WERI-Rb-1 (cell line): ENCODE results near the gene CERCAM.
"Not testable (repeated sequence)": the region's sequence is repeated elsewhere in the genome, so short reads cannot be mapped to it uniquely, and the experiment has no call there.

Experiments
- DNase-seq: peaks from one replicate; pipeline ENCODE4 v3.0.0-alpha.2; 2020
- H3K27ac ChIP-seq: fragments of 250-450 bp; sonication (Bioruptor Pico); 2 replicates; pipeline ENCODE4 v1.5.1; 2020; ENCODE audit warnings: mild to moderate bottlenecking, moderate library complexity
- H3K27me3 ChIP-seq: fragments of 250-450 bp; sonication (Bioruptor Pico); 2 replicates; pipeline ENCODE4 v1.5.1; 2021; ENCODE audit warnings: mild to moderate bottlenecking, low read depth, moderate library complexity; ENCODE audit not compliant: insufficient read depth, severe bottlenecking
- H3K36me3 ChIP-seq: fragments of 250-450 bp; sonication (Bioruptor Pico); 2 replicates; pipeline ENCODE4 v1.5.1; 2020; ENCODE audit warnings: mild to moderate bottlenecking, moderate library complexity
- H3K4me3 ChIP-seq: 2 replicates; pipeline ENCODE4 v1.5.1; 2011; ENCODE audit warnings: low read depth, mild to moderate bottlenecking, control low read depth, low read length
- H3K9me3 ChIP-seq: fragments of 250-450 bp; sonication (Bioruptor Pico); 2 replicates; pipeline ENCODE4 v1.5.1; 2021; ENCODE audit warnings: mild to moderate bottlenecking, moderate library complexity; ENCODE audit not compliant: severe bottlenecking
- TF ChIP-seq, protein P1 (sequence below): IDR thresholded peaks from 2 replicates; pipeline ENCODE4 v1.5.1; 2011; ENCODE audit warnings: low read depth, mild to moderate bottlenecking, control low read depth, inconsistent platforms, low read length

The CERCAM gene

DNA sequence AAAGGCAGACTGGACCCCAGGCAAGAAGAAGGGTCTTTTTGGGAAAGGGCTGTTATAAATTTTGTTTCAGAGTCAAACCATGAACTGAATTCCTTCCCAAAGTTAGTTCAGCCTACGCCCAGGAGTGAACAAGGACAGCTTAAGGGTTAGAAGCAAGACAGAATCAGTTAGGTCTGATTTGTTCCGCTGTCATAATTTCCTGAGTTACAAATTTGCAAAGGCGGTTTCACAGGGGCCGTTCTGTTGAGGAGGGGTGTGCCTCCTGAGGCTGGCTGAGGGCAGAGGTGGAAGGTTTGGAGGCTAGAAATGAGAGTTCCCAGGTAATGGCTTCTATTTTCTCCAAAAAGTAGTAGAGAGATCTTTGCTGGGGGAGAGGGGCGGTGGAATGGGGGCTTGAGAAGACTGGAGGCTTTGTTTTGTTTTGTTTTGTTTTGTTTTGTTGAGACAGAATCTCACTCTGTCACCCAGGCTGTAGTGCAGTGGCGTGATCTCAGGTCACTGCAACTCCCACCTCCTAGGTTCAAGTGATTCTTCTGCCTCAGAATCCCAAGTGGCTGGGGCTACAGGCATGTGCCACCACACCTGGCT is 4.1 kb upstream of the CERCAM start:
- no peak overlapping the region for H3K27ac ChIP-seq
- no peak for DNase-seq

DNA sequence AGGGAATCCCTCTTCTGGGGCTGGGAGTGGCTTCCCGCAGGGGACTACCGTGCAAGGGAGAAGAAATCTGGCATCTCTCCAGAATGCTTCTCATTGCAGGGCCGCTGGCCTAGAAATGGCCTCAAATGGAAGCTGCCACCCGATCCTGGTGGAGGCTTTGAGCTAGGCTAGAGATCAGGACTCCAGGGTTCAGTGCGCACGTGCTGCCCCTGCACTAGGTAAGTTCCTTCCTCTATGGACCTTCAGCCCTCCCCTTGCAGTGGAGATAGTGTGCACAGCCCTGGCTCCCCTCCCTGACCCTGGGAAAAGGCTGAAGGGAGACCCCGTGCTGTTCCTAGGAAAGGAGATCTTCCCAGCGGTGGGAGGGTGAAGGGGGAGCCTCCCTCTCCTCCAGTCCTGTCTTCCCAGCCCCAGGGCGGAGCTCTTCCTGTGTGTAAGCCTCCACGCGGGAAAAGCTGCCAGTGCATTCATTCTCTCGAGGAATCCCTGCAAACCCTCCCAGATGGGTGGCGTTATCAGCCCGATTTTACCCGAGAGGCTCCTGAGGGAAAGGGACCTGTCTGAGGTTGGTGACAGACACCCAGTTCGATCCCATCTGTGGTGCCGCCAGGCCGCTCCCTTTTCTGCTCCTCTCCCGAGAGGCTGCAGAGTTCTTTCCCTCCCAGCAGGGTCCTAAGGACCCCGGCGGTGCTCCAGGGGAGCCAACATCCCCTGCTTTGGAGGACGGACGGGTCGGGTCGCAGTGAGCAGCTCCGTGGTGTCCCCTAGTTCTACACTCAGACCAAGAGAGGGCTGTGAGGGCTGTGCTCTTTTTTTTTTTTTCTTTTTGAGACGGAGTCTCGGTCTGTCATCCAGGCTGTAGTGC is 1.4 kb upstream of the CERCAM start:
- TF ChIP-seq, protein P1, sequence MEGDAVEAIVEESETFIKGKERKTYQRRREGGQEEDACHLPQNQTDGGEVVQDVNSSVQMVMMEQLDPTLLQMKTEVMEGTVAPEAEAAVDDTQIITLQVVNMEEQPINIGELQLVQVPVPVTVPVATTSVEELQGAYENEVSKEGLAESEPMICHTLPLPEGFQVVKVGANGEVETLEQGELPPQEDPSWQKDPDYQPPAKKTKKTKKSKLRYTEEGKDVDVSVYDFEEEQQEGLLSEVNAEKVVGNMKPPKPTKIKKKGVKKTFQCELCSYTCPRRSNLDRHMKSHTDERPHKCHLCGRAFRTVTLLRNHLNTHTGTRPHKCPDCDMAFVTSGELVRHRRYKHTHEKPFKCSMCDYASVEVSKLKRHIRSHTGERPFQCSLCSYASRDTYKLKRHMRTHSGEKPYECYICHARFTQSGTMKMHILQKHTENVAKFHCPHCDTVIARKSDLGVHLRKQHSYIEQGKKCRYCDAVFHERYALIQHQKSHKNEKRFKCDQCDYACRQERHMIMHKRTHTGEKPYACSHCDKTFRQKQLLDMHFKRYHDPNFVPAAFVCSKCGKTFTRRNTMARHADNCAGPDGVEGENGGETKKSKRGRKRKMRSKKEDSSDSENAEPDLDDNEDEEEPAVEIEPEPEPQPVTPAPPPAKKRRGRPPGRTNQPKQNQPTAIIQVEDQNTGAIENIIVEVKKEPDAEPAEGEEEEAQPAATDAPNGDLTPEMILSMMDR = no peak
- H3K36me3 ChIP-seq = peaks cover 7% of the 10 kb centered on the region; the same call in 1 of the 2 replicates
- H3K27me3 ChIP-seq = no peaks in the 10 kb centered on the region
- H3K9me3 ChIP-seq = no peaks in the 10 kb centered on the region
- H3K27ac ChIP-seq = no peak overlapping the region
- peak overlapping the region; percentile 85 for H3K4me3 ChIP-seq
- DNase-seq = peak; percentile 56

More for the DNA sequence above, 4.1 kb upstream of the CERCAM start:
- H3K27me3 ChIP-seq = no peaks in the 10 kb centered on the region
- no peaks in the 10 kb centered on the region for H3K9me3 ChIP-seq
- H3K36me3 ChIP-seq = no peaks in the 10 kb centered on the region
- H3K4me3 ChIP-seq = no peak overlapping the region
- TF ChIP-seq, protein P1 = no peak

DNA sequence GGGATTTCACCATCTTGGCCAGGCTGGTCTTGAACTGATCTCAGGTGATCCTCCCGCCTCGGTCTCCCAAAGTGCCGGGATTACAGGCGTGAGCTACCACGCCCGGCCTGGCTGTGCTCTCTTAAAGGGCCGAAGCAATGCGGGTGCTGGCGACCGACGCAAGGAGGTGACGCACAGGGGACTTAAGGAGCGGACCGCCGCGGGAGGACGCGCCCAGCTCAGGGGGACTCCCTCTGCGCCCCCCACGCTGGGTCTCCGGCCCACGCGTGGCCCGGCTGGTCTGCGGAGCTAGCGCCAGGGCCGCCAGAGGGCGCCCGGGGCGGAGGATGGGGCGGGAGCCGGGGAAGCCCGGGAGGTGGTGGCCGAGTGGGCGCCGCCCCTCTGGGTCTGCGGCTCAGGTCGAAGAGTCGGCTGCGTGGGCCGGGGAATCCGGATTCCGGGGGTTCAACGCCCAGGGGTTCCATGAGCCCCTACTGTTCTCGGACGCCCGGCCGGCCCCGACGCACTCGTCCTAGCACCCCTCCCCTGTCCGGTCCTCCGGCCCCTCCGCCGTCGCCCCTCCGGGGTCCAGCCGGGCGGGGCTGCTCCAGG is 502 bp upstream of the CERCAM start:
- Histone ChIP-seq H3K9me3 (no peaks in the 10 kb centered on the region), H3K36me3 (peaks cover 12% of the 10 kb centered on the region; the same call in 1 of the 2 replicates), H3K27me3 (no peaks in the 10 kb centered on the region), H3K4me3 (peak overlapping the region; percentile 85), H3K27ac (peak overlapping the region; percentile 81)
- TF ChIP-seq, protein P1 = peak; percentile 94
- DNase-seq = peak; percentile 83

DNA sequence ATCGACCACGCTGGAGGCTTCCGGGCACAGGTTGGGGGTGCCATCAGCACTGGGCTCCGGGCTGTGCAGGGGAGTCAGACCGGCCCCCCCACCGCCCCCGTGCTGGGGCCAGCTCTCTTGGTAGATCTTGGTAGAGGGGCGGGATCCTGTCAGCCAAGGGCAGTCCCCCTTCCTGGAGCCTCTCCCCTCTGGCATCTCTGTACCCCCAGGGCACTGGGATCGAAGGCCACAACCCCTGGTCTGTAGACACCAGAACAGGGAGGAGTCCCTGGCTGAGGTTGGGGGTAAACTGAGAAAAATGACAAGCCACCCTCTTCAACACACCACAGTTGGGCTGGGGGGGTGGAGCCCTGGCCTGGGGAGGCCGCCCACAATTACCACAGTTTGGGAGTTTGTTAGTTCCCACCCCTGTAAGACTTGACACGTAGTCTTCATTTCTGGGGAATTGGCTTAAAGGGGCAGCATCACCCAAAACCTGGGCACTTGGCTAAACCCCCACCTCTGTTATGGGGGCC is 882 bp downstream of the CERCAM start:
- H3K4me3 ChIP-seq = peak overlapping the region; percentile 85

DNA sequence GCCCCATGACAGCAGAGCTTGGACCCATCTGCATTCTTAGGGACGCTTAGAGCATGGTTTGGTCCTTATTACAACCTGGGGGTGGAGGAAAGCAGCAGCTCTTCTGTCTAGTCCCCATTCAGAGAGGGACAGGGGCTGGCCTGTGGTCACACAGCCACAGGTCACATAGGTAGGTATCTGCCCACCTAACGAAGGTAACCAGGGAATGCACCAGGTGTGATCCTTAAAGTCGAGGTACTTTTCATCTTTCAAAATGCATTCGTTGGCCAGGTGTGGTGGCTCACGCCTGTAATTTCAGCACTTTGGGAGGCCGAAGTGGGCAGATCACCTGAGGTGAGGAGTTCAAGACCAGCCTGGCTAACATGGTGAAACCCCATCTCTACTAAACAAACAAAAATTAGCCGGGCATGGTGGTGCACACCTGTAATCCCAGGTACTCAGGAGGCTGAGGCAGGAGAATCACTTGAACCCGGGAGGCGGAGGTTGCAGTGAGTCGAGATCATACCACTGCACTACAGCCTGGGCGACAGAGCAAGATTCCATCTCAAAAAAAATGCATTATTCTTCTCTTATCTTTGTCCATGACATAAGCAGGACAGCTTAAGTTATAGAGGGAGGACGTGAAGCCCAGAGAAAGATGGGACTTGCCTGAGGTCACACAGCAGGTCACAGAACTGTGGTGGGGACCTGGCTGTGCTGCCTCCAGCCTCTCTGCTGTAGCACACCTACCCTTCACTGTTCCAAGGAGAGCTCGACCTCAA is 1.5 kb downstream of the CERCAM start:
- peaks cover 17% of the 10 kb centered on the region for H3K36me3 ChIP-seq
- not testable (repeated sequence) for H3K4me3 ChIP-seq, DNase-seq, H3K27me3 ChIP-seq, H3K9me3 ChIP-seq, H3K27ac ChIP-seq

More for the DNA sequence above, 882 bp downstream of the CERCAM start:
- Histone ChIP-seq H3K27ac (peak overlapping the region; percentile 81), H3K27me3 (no peaks in the 10 kb centered on the region), H3K9me3 (no peaks in the 10 kb centered on the region), H3K36me3 (peaks cover 15% of the 10 kb centered on the region)
- TF ChIP-seq, protein P1 = no peak
- no peak for DNase-seq
